Measurements from ENCODE around the gene OR1C1.
"Not testable (repeated sequence)": the region's sequence is repeated elsewhere in the genome, so short reads cannot be mapped to it uniquely, and the experiment has no call there.

OR1C1 gene, protein sequence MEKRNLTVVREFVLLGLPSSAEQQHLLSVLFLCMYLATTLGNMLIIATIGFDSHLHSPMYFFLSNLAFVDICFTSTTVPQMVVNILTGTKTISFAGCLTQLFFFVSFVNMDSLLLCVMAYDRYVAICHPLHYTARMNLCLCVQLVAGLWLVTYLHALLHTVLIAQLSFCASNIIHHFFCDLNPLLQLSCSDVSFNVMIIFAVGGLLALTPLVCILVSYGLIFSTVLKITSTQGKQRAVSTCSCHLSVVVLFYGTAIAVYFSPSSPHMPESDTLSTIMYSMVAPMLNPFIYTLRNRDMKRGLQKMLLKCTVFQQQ

GRCh38 chr1:247760456-247760855 lies at the start of gene OR1C1:
Gene OR1C1 (minus strand): TSS chr1:247760556. CDS start chr1:247758406, 2,150 bp downstream.
- H3K4me3 ChIP-seq (ENCODE audit: low read depth in 1 of 2, low read length in 2 of 2): no peak within 1 kb of the TSS
- no peaks in the 10 kb centered on the region for H3K27me3 ChIP-seq (ENCODE audit: low read depth, low read length)
- H3K27ac ChIP-seq (ENCODE audit: low read length): no peak within 1 kb of the TSS
- H3K4me1 ChIP-seq (ENCODE audit: control insufficient read depth in 1 of 2, insufficient read depth in 2 of 2, low read length in 2 of 2): no peaks in the 10 kb centered on the region
- H3K36me3 ChIP-seq (ENCODE audit: control insufficient read depth in 1 of 2, insufficient read depth in 2 of 2, low read length in 2 of 2): no peaks in the 10 kb centered on the region
- no peaks in the 10 kb centered on the region for H3K9me3 ChIP-seq (ENCODE audit: control insufficient read depth in 1 of 2, low read length in 2 of 2)

GRCh38 chr1:247797518-247797917 lies 37.2 kb upstream of the OR1C1 start:
- H3K36me3 ChIP-seq (ENCODE audit: control insufficient read depth in 1 of 2, insufficient read depth in 2 of 2, low read length in 2 of 2): no peaks in the 10 kb centered on the region
- no peak overlapping the region for H3K27ac ChIP-seq (ENCODE audit: low read length)

DNA sequence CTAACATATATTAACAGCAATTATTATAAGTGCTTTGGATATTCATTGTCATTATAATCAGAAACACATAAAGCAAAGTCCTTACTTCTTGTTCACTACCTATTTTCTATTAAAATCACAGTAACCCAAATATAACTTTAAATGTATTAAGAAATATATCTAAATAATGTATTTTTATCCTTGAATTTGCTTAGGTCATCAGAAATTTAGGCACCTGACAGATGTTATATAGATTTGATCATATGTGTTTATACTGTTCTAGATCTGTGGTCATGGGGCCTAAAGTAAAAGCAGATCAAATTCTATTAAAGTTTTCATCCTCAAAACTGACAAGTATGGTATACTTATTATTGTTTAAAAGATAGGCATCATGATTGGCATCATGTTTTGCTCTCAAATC lies 9.2 kb upstream of the OR1C1 start:
- Histone ChIP-seq H3K4me3 (ENCODE audit: low read depth in 1 of 2, low read length in 2 of 2) (no peak overlapping the region), H3K27me3 (ENCODE audit: low read depth, low read length) (no peaks in the 10 kb centered on the region), H3K36me3 (ENCODE audit: control insufficient read depth in 1 of 2, insufficient read depth in 2 of 2, low read length in 2 of 2) (no peaks in the 10 kb centered on the region), H3K4me1 (ENCODE audit: control insufficient read depth in 1 of 2, insufficient read depth in 2 of 2, low read length in 2 of 2) (no peaks in the 10 kb centered on the region), H3K9me3 (ENCODE audit: control insufficient read depth in 1 of 2, low read length in 2 of 2) (peaks cover 0 to 2% of the 10 kb centered on the region in 2 donors), H3K27ac (ENCODE audit: low read length) (no peak overlapping the region)

More at GRCh38 chr1:247797518-247797917, 37.2 kb upstream of the OR1C1 start:
- no peak overlapping the region for H3K4me3 ChIP-seq (ENCODE audit: low read depth in 1 of 2, low read length in 2 of 2)
- H3K4me1 ChIP-seq (ENCODE audit: control insufficient read depth in 1 of 2, insufficient read depth in 2 of 2, low read length in 2 of 2): no peaks in the 10 kb centered on the region
- no peaks in the 10 kb centered on the region for H3K9me3 ChIP-seq (ENCODE audit: control insufficient read depth in 1 of 2, low read length in 2 of 2)
- H3K27me3 ChIP-seq (ENCODE audit: low read depth, low read length): no peaks in the 10 kb centered on the region

- H3K4me1 ChIP-seq (ENCODE audit: control insufficient read depth in 1 of 2, insufficient read depth in 2 of 2, low read length in 2 of 2); H3K27me3 ChIP-seq (ENCODE audit: low read depth, low read length); H3K4me3 ChIP-seq (ENCODE audit: low read depth in 1 of 2, low read length in 2 of 2); H3K27ac ChIP-seq (ENCODE audit: low read length); H3K36me3 ChIP-seq (ENCODE audit: control insufficient read depth in 1 of 2, insufficient read depth in 2 of 2, low read length in 2 of 2): not testable (repeated sequence)
- peaks cover 0 to 12% of the 10 kb centered on the region in 2 donors for H3K9me3 ChIP-seq (ENCODE audit: control insufficient read depth in 1 of 2, low read length in 2 of 2)
Observed at GRCh38 chr1:247754311-247754710, 6.0 kb downstream of the OR1C1 start.

DNA sequence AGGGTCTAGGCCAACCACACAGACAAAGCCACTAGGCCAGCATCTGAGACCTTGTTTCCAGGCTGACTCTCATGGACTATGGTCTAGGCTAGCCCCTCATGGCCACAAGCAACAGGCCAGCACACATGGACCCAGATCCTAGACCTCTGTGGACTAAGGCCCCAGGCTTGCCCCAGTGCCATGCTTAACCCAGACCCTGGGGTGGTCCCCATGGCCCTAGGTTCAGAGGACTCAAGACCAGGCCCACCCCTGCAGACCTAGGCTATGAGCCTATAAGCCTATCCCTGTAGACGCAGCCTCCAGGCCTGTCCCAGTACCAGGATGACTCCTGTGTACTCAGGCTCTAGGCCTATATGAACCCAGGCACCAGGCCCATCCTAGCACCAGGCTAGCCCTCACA lies 10.5 kb downstream of the OR1C1 start:
- H3K27ac ChIP-seq (ENCODE audit: low read length): no peak overlapping the region
- H3K36me3 ChIP-seq (ENCODE audit: control insufficient read depth in 1 of 2, insufficient read depth in 2 of 2, low read length in 2 of 2): no peaks in the 10 kb centered on the region
- peaks cover 0 to 12% of the 10 kb centered on the region in 2 donors for H3K9me3 ChIP-seq (ENCODE audit: control insufficient read depth in 1 of 2, low read length in 2 of 2)
- H3K27me3 ChIP-seq (ENCODE audit: low read depth, low read length): no peaks in the 10 kb centered on the region
- no peaks in the 10 kb centered on the region for H3K4me1 ChIP-seq (ENCODE audit: control insufficient read depth in 1 of 2, insufficient read depth in 2 of 2, low read length in 2 of 2)
- no peak overlapping the region for H3K4me3 ChIP-seq (ENCODE audit: low read depth in 1 of 2, low read length in 2 of 2)

- no peaks in the 10 kb centered on the region for H3K4me1 ChIP-seq (ENCODE audit: control insufficient read depth in 1 of 2, insufficient read depth in 2 of 2, low read length in 2 of 2)
- no peak within 1 kb of the TSS for H3K4me3 ChIP-seq (ENCODE audit: low read depth in 1 of 2, low read length in 2 of 2)
- H3K27me3 ChIP-seq (ENCODE audit: low read depth, low read length): no peaks in the 10 kb centered on the region
- no peaks in the 10 kb centered on the region for H3K36me3 ChIP-seq (ENCODE audit: control insufficient read depth in 1 of 2, insufficient read depth in 2 of 2, low read length in 2 of 2)
- H3K27ac ChIP-seq (ENCODE audit: low read length): no peak within 1 kb of the TSS
- H3K9me3 ChIP-seq (ENCODE audit: control insufficient read depth in 1 of 2, low read length in 2 of 2): peaks cover 0 to 12% of the 10 kb centered on the region in 2 donors
Observed at GRCh38 chr1:247748041-247748440, 12.3 kb downstream of the OR1C1 start, which contains the start of gene OR14A2. Gene OR14A2 (minus strand): TSS chr1:247748141.

- H3K9me3 ChIP-seq (ENCODE audit: control insufficient read depth in 1 of 2, low read length in 2 of 2): peaks cover 0 to 12% of the 10 kb centered on the region in 2 donors
- no peaks in the 10 kb centered on the region for H3K4me1 ChIP-seq (ENCODE audit: control insufficient read depth in 1 of 2, insufficient read depth in 2 of 2, low read length in 2 of 2)
- no peak overlapping the region for H3K27ac ChIP-seq (ENCODE audit: low read length)
- no peaks in the 10 kb centered on the region for H3K27me3 ChIP-seq (ENCODE audit: low read depth, low read length)
- H3K36me3 ChIP-seq (ENCODE audit: control insufficient read depth in 1 of 2, insufficient read depth in 2 of 2, low read length in 2 of 2): no peaks in the 10 kb centered on the region
- no peak overlapping the region for H3K4me3 ChIP-seq (ENCODE audit: low read depth in 1 of 2, low read length in 2 of 2)
Observed at GRCh38 chr1:247747616-247748015, 12.7 kb downstream of the OR1C1 start.

DNA sequence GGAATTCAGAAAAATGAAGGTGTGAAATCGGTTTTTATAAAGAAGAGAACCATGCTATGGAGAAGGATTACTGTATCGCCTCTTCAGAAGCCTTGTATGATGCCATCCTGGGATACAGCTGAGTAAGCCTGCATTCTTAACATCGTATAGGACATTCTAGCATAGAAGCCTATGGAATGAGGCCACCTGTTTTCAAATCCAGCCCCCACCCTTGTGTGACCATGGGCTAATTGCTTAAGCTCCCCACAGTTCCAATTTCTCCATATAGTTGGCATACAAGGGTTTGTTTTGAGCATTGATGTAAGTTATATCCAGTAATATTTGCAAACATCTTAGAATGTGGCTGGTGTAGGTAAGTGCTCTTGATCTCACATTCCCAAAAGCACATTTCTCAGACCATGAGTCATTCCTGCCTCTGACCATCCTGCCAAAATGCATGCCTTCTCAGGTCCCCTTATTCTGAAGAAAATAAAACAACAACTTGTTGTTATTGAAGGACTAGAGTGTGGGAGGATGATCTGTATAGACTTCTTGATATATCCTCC lies 13.9 kb downstream of the OR1C1 start:
- Histone ChIP-seq H3K4me3 (ENCODE audit: low read depth in 1 of 2, low read length in 2 of 2) (no peak overlapping the region), H3K27ac (ENCODE audit: low read length) (no peak overlapping the region), H3K4me1 (ENCODE audit: control insufficient read depth in 1 of 2, insufficient read depth in 2 of 2, low read length in 2 of 2) (no peaks in the 10 kb centered on the region), H3K9me3 (ENCODE audit: control insufficient read depth in 1 of 2, low read length in 2 of 2) (peaks cover 0 to 12% of the 10 kb centered on the region in 2 donors), H3K36me3 (ENCODE audit: control insufficient read depth in 1 of 2, insufficient read depth in 2 of 2, low read length in 2 of 2) (no peaks in the 10 kb centered on the region), H3K27me3 (ENCODE audit: low read depth, low read length) (no peaks in the 10 kb centered on the region)

DNA sequence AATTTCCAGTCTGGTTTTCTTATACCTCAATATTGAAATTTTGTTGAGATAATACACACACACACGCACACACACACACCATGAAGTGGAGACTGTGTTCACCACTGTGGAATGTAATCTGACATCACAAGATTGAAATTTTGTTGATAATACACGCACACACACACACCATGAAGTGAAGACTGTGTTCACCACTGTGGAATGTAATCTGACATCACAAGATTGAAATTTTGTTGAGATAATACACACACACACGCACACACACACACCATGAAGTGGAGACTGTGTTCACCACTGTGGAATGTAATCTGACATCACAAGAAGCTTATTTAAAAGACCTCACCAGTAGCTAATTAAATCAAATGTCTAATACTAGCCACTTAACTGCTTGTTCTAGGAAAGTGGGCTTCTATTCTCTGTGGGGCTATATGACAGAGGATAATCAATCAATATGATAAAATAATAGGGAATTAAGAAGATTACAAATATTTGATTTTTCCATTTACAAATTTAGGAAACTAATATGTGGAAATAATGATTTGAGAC lies 18.1 kb downstream of the OR1C1 start:
- H3K4me3 ChIP-seq (ENCODE audit: low read depth in 1 of 2, low read length in 2 of 2); H3K36me3 ChIP-seq (ENCODE audit: control insufficient read depth in 1 of 2, insufficient read depth in 2 of 2, low read length in 2 of 2); H3K9me3 ChIP-seq (ENCODE audit: control insufficient read depth in 1 of 2, low read length in 2 of 2); H3K4me1 ChIP-seq (ENCODE audit: control insufficient read depth in 1 of 2, insufficient read depth in 2 of 2, low read length in 2 of 2); H3K27ac ChIP-seq (ENCODE audit: low read length); H3K27me3 ChIP-seq (ENCODE audit: low read depth, low read length): not testable (repeated sequence)

- Histone ChIP-seq H3K4me1 (ENCODE audit: control insufficient read depth in 1 of 2, insufficient read depth in 2 of 2, low read length in 2 of 2) (no peaks in the 10 kb centered on the region), H3K27ac (ENCODE audit: low read length) (no peak overlapping the region), H3K27me3 (ENCODE audit: low read depth, low read length) (no peaks in the 10 kb centered on the region), H3K9me3 (ENCODE audit: control insufficient read depth in 1 of 2, low read length in 2 of 2) (no peaks in the 10 kb centered on the region), H3K36me3 (ENCODE audit: control insufficient read depth in 1 of 2, insufficient read depth in 2 of 2, low read length in 2 of 2) (no peaks in the 10 kb centered on the region), H3K4me3 (ENCODE audit: low read depth in 1 of 2, low read length in 2 of 2) (no peak overlapping the region)
Observed at GRCh38 chr1:247741756-247742155, 18.6 kb downstream of the OR1C1 start.

DNA sequence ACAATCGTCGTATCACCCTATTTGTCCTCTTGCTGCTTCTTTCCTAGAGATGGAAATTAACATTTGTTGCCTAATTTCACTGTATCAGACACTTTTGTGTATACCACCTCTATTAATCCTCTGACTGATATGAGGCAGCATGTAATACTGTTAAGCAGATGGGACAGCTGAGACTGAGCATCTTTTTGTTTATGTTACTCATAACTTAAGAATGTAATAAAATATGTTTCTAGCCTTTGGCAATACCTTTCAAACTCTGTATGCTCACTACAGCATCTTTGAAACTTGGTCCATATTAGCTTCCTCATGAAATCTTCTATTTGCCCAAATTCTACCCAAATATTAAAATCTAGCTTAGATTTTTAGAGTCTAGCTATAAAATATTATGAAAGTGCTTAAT lies 19.6 kb downstream of the OR1C1 start:
- Histone ChIP-seq H3K4me1 (ENCODE audit: control insufficient read depth in 1 of 2, insufficient read depth in 2 of 2, low read length in 2 of 2) (no peaks in the 10 kb centered on the region), H3K9me3 (ENCODE audit: control insufficient read depth in 1 of 2, low read length in 2 of 2) (no peaks in the 10 kb centered on the region), H3K27ac (ENCODE audit: low read length) (no peak overlapping the region), H3K36me3 (ENCODE audit: control insufficient read depth in 1 of 2, insufficient read depth in 2 of 2, low read length in 2 of 2) (no peaks in the 10 kb centered on the region), H3K4me3 (ENCODE audit: low read depth in 1 of 2, low read length in 2 of 2) (no peak overlapping the region), H3K27me3 (ENCODE audit: low read depth, low read length) (no peaks in the 10 kb centered on the region)

Measured in muscle layer of duodenum (tissue), 2 donors.